ENCODE results near the gene BMP7. TPM values are rescaled to one million over a fixed set of nuclear protein-coding genes. Genes with fewer than 3 reads are reported as not detected.

The BMP7 gene
- total and polyA plus RNA-seq, 2 of the 13 experiments (the other 11 are each of a cell fraction or from before 2014, with no cell fraction given): not detected

GRCh38 chr20:57124800-57125517, 141.5 kb downstream of the BMP7 start:
- Histone ChIP-seq H3K9me3 (ENCODE audit: low read length) (no peaks in the 10 kb centered on the region), H3K9ac (ENCODE audit: insufficient read depth, low read depth, low read length) (no peak overlapping the region), H3K79me2 (ENCODE audit: insufficient read depth, low read length) (no peaks in the 10 kb centered on the region), H3K36me3 (replicated peaks in 1 of 2; ENCODE audit: control insufficient read depth in 1 of 2, insufficient read depth in 2 of 2, low read length in 2 of 2) (no peaks in the 10 kb centered on the region), H2AFZ (ENCODE audit: low read length) (no peak overlapping the region), H3K4me1 (ENCODE audit: insufficient read depth, low read length) (peaks cover 7% of the 10 kb centered on the region), H4K20me1 (ENCODE audit: insufficient read depth, low read length) (no peaks in the 10 kb centered on the region), H3K4me2 (ENCODE audit: low read depth, low read length) (no peak overlapping the region), H3K27ac (ENCODE audit: extremely low read length, insufficient read depth, low read length) (no peak overlapping the region), H3K4me3 (replicated peaks in 1 of 3; ENCODE audit: insufficient read depth in 1 of 3, low read depth in 2 of 3, low read length in 3 of 3) (no peak overlapping the region), H3K27me3 (ENCODE audit: control insufficient read depth in 1 of 2, insufficient read depth in 2 of 2, low read length in 2 of 2) (peaks cover 0 to 32% of the 10 kb centered on the region in 2 experiments; a peak in 2 of 5 replicates)
- in situ Hi-C loops (cut with HindIII; ENCODE audit: extremely low pct_ligation_motif_present, low pct_unique_long_range_greater_than_20kb) (no loop called here), intact Hi-C loops (cut with micrococcal nuclease; ENCODE audit: unreplicated experiment) (no loop called here)
- no peak for DNase-seq (ENCODE audit: low spot score)
- WGBS (ENCODE audit: low lambda C conversion rate): 26% methylated on average over 12 of the region's 12 CpGs
- POLR2A ChIA-PET: no interaction called here
- TF ChIP-seq ARID4A (CRISPR knock-in tag; IDR thresholded peaks at IDR 0.05; ENCODE audit: borderline replicate concordance) (no peak), ZNF317 (CRISPR knock-in tag; IDR thresholded peaks at IDR 0.05) (no peak), ZKSCAN1 (IDR thresholded peaks at IDR 0.05; ENCODE audit: low read length) (no peak), PPARG (CRISPR knock-in tag; conservative IDR thresholded peaks at IDR 0.05) (no peak), ZNF292 (CRISPR knock-in tag; IDR thresholded peaks at IDR 0.05; ENCODE audit: borderline replicate concordance, low read depth) (no peak), TERF1 (CRISPR knock-in tag; IDR thresholded peaks at IDR 0.05) (no peak), CREM (IDR thresholded peaks at IDR 0.05) (no peak), CREM (CRISPR knock-in tag; IDR thresholded peaks at IDR 0.05) (no peak), ZC3H4 (CRISPR knock-in tag; IDR thresholded peaks at IDR 0.05; ENCODE audit: borderline replicate concordance) (no peak), ZMAT3 (CRISPR knock-in tag; conservative IDR thresholded peaks at IDR 0.05) (no peak), FOXA3 (CRISPR knock-in tag; IDR thresholded peaks at IDR 0.05) (no peak), SCMH1 (CRISPR knock-in tag; IDR thresholded peaks at IDR 0.05; ENCODE audit: borderline replicate concordance) (no peak), U2AF2 (IDR thresholded peaks at IDR 0.05; ENCODE audit: low read depth, low read length) (no peak), MTF2 (CRISPR knock-in tag; IDR thresholded peaks at IDR 0.05; ENCODE audit: borderline replicate concordance) (no peak), ZNF740 (CRISPR knock-in tag; IDR thresholded peaks at IDR 0.05) (no peak)
- no peak for ATAC-seq
- CTCF ChIA-PET (ENCODE audit: low intra/inter-chr PET ratio, low total read pairs): no interaction called here
- BruUV-seq (replicated peaks): no TSS peak
- FAIRE-seq: no peak
